Transverse colon (tissue), 3 donors: Measurements from ENCODE around the gene HMGCS1.

Experiments used
- CTCF ChIP-seq, 5 experiments: fragments of 200-600 bp in 3 of 5; fragments of 450-650 bp in 2 of 5; sonication (generic) in 3 of 5; IDR thresholded peaks; 1 replicate in 2 of 5; 2 replicates in 3 of 5; pipeline ENCODE4 v1.5.1; 2016 to 2017; ENCODE audit warnings: antibody characterized with exemption in 5 of 5, inconsistent platforms in 3 of 5, mild to moderate bottlenecking in 2 of 5, moderate library complexity in 1 of 5
- EP300 ChIP-seq: sonication (generic); formaldehyde crosslinking; IDR thresholded peaks from one replicate; pipeline ENCODE4 v1.6.1; 2017; ENCODE audit warnings: antibody characterized with exemption, low read depth

- no peak for TF ChIP-seq CTCF (IDR thresholded peaks at IDR 0.05)
- TF ChIP-seq EP300, result no peak
Measured at GRCh38 chr5:43357067-43357466, 43.9 kb upstream of the HMGCS1 start.
